K562 (cell line): Measurements from ENCODE around the gene DAG1.

Experiments used
- BACH1 ChIP-seq: fragments of 200-800 bp; sonication (Bioruptor generic); IDR thresholded peaks from 2 replicates; pipeline ENCODE4 v1.6.1; 2016; ENCODE audit warnings: missing genetic modification characterization, missing compliant biosample characterization
- BMI1 ChIP-seq: fragments of 150-350 bp; IDR thresholded peaks from 2 replicates; pipeline ENCODE4 v1.6.1; 2014; ENCODE audit warnings: low read length
- FOXM1 ChIP-seq, 2 experiments: fragments of 450-650 bp in 1 of 2; sonication (generic) in 1 of 2; formaldehyde crosslinking in 1 of 2; IDR thresholded peaks; 2 replicates each; pipeline versions ENCODE4 v1.6.1 to v1.9.0; 2017 to 2022; ENCODE audit warnings: low read depth in 2 of 2, mild to moderate bottlenecking in 2 of 2, missing genetic modification reagents in 1 of 2, moderate library complexity in 1 of 2
- KDM1A ChIP-seq, 2 experiments: fragments of 450-650 bp; IDR thresholded peaks; 2 replicates each; pipeline ENCODE4 v1.6.1; 2016; ENCODE audit warnings: mild to moderate bottlenecking in 2 of 2
- POLR2A ChIP-seq: fragments of 450-650 bp; conservative IDR thresholded peaks from 2 replicates; pipeline ENCODE4 v1.6.1; 2016
- RBFOX2 ChIP-seq: fragments of 200-400 bp; formaldehyde crosslinking; IDR thresholded peaks from 2 replicates; pipeline ENCODE4 v1.6.1; 2017; ENCODE audit warnings: low read depth, mild to moderate bottlenecking, low read length, moderate library complexity
- ZNF274 ChIP-seq: IDR thresholded peaks from 2 replicates; pipeline ENCODE4 v1.6.1; 2011; ENCODE audit warnings: low read depth, mild to moderate bottlenecking, low read length, moderate library complexity, borderline replicate concordance
- TF ChIP-seq, protein P1 (sequence below), 3 experiments: IDR thresholded peaks in 2 of 3; conservative IDR thresholded peaks in 1 of 3; 2 replicates each; pipeline ENCODE4 v1.5.1; 2011 to 2012; ENCODE audit warnings: low read length in 3 of 3, mild to moderate bottlenecking in 3 of 3, control low read depth in 2 of 3, improper control_type of control experiment in 1 of 3, inconsistent platforms in 1 of 3, low read depth in 1 of 3, mixed read lengths in 1 of 3, moderate library complexity in 1 of 3; ENCODE audit not compliant: insufficient read depth in 2 of 3

DNA sequence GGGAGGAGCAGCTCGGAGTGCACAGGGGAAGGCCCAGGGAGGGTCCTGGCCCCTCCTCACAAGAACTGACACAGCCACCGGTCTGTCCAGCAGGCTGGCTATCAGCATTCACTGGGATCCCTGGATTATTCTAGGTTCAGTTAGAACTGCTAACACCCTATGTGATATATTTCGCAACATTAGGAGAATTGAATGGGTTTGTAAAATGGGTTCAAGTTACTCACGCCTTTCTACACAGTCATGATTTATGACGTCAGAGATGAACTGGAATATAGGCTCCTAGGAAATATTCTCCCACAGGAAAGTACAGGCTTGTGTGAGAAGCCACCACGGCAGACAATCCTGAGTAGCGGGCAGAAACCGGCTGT lies 83.2 kb downstream of the DAG1 start:
- TF ChIP-seq, protein P1, sequence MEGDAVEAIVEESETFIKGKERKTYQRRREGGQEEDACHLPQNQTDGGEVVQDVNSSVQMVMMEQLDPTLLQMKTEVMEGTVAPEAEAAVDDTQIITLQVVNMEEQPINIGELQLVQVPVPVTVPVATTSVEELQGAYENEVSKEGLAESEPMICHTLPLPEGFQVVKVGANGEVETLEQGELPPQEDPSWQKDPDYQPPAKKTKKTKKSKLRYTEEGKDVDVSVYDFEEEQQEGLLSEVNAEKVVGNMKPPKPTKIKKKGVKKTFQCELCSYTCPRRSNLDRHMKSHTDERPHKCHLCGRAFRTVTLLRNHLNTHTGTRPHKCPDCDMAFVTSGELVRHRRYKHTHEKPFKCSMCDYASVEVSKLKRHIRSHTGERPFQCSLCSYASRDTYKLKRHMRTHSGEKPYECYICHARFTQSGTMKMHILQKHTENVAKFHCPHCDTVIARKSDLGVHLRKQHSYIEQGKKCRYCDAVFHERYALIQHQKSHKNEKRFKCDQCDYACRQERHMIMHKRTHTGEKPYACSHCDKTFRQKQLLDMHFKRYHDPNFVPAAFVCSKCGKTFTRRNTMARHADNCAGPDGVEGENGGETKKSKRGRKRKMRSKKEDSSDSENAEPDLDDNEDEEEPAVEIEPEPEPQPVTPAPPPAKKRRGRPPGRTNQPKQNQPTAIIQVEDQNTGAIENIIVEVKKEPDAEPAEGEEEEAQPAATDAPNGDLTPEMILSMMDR (IDR thresholded peaks at IDR 0.05 in 2 of 3, conservative IDR thresholded peaks at IDR 0.05 in 1 of 3; ENCODE audit: insufficient read depth in 2 of 3, low read depth in 1 of 3, low read length in 3 of 3) = no peak
- TF ChIP-seq FOXM1 (IDR thresholded peaks at IDR 0.05; ENCODE audit: low read depth) (no peak), FOXM1 (CRISPR knock-in tag; IDR thresholded peaks at IDR 0.05; ENCODE audit: low read depth) (no peak), BMI1 (no peak), KDM1A (IDR thresholded peaks at IDR 0.05) (no peak), BACH1 (tag) (no peak), RBFOX2 (no peak), ZNF274 (no peak), POLR2A (no peak)
